NT2/D1 (cell line): Measurements from ENCODE around the gene CASS4.

ENCODE experiments used
- DNase-seq: peaks from one replicate; pipeline ENCODE4 v3.0.0-alpha.2; 2011; ENCODE audit warnings: low read depth, low spot score
- H3K27me3 ChIP-seq: 2 replicates; pipeline ENCODE4 v1.6.0; 2011; ENCODE audit warnings: mild to moderate bottlenecking; ENCODE audit not compliant: insufficient read length, insufficient read depth
- H3K36me3 ChIP-seq: 2 replicates; pipeline ENCODE4 v1.6.1; 2011; ENCODE audit warnings: mild to moderate bottlenecking, low read length, mixed read lengths; ENCODE audit not compliant: insufficient read depth, insufficient read length
- H3K4me1 ChIP-seq: 2 replicates; pipeline ENCODE4 v1.5.1; 2011; ENCODE audit not compliant: insufficient read depth, insufficient read length
- H3K4me3 ChIP-seq: 2 replicates; pipeline ENCODE4 v1.5.1; 2011; ENCODE audit warnings: low read depth; ENCODE audit not compliant: insufficient read length
- H3K9ac ChIP-seq: 2 replicates; pipeline ENCODE4 v1.6.0; 2011; ENCODE audit warnings: low read depth; ENCODE audit not compliant: insufficient read length
- H3K9me3 ChIP-seq: 2 replicates; pipeline ENCODE4 v1.5.1; 2011; ENCODE audit warnings: mild to moderate bottlenecking, low read length; ENCODE audit not compliant: insufficient read depth
- SUZ12 ChIP-seq: IDR thresholded peaks from 2 replicates; pipeline ENCODE4 v1.6.1; 2011; ENCODE audit not compliant: insufficient read length, insufficient read depth; ENCODE audit errors: extremely low read depth
- YY1 ChIP-seq: IDR thresholded peaks from 2 replicates; pipeline ENCODE4 v1.6.1; 2011; ENCODE audit not compliant: insufficient read length, insufficient read depth
- ZNF274 ChIP-seq: IDR thresholded peaks from 2 replicates; pipeline ENCODE4 v1.6.1; 2011; ENCODE audit warnings: mild to moderate bottlenecking, low read depth, low read length

The CASS4 gene

DNA sequence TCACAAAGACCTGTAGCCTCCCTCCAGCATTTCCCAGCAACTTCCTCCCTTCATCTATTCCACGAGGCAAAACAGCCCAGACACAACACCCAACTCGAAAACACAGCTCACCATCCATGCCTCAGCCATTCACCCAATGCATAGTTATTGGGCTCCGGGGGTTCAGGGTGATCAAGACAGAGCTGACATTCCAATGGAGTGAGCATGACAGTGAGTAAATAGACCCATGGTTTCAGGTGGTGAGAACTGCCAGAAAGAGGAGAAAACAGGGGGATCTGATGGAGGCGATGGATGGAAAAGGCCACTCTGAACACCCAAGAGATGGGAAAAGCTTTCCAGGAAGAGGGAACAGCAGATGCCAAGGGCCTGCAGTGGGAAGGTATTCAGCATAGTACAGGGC lies 5.9 kb downstream of the CASS4 start:
- H3K9me3 ChIP-seq = no peaks in the 10 kb centered on the region
- no peak for DNase-seq
- H3K27me3 ChIP-seq = no peaks in the 10 kb centered on the region
- no peak for TF ChIP-seq YY1
- TF ChIP-seq SUZ12 = no peak
- no peak for TF ChIP-seq ZNF274
- H3K4me1 ChIP-seq = no peaks in the 10 kb centered on the region
- H3K36me3 ChIP-seq = peaks cover 28% of the 10 kb centered on the region
- no peak overlapping the region for H3K4me3 ChIP-seq
- H3K9ac ChIP-seq = no peak overlapping the region

GRCh38 chr20:56418385-56418861 lies 6.4 kb downstream of the CASS4 start:
- no peaks in the 10 kb centered on the region for H3K27me3 ChIP-seq
- no peak overlapping the region for H3K4me3 ChIP-seq
- no peak overlapping the region for H3K9ac ChIP-seq
- no peaks in the 10 kb centered on the region for H3K9me3 ChIP-seq
- H3K36me3 ChIP-seq = peaks cover 25% of the 10 kb centered on the region
- H3K4me1 ChIP-seq = no peaks in the 10 kb centered on the region
- TF ChIP-seq ZNF274 = no peak
- no peak for DNase-seq

DNA sequence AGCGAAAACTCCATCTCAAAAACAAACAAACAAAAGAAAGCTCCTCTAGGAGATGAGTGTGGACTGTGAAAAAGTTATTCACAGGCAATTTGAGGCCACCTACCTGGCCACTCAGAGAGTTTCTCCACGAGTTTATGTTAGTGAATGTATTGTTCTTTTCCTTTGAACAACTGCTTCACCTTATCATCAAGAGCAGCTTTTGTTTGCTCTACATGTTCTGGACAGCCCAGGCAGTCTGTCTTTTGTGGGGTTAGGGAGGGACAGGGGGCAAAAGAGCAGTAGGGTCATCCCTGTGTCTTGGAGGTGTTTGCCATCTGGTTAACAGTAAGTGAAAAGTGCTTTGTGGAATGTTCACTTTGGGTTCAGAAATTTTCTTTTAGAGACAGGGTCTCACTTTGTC lies 8.0 kb downstream of the CASS4 start:
- H3K36me3 ChIP-seq = peaks cover 19% of the 10 kb centered on the region
- no peaks in the 10 kb centered on the region for H3K27me3 ChIP-seq
- TF ChIP-seq YY1 (no peak), ZNF274 (no peak), SUZ12 (no peak)
- no peak overlapping the region for H3K4me3 ChIP-seq
- no peaks in the 10 kb centered on the region for H3K4me1 ChIP-seq
- H3K9ac ChIP-seq = no peak overlapping the region
- no peak for DNase-seq
- no peaks in the 10 kb centered on the region for H3K9me3 ChIP-seq

DNA sequence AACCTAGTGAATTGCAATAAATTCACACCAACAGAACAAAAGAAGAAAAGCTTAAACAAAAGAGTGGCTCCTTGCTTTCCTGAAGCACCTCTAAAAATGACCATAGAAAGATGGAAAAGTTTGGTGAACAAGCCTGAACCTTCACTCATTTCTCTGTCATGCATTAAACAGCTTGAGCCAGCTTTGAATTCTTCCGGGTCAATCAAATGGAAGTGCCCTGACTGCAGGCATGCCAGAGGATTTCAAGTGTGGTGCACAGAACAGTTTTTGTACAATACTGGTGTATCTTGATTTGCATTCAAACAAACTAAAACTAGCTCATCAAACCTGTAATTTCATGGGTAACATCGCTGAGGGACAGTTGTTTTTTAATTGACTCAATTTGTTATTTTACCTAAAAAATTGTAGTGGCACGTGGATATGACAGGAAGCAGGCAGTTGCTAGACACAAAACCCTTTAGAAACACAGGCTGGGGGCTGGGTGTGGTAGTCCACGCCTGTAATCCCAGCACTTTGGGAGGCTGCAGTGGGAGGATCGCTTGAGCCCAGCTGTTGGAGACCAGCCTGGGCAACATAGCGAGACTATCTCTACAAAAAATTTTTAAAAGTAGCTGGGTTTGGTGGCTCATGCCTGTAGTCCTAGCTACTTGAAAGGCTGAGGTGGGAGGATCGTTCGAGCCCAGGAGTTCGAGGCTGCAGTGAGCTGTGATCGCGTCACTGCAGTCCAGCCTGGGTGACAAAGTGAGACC lies 9.1 kb downstream of the CASS4 start:
- no peaks in the 10 kb centered on the region for H3K9me3 ChIP-seq

GRCh38 chr20:56422076-56422823 lies 10.2 kb downstream of the CASS4 start:
- no peaks in the 10 kb centered on the region for H3K4me1 ChIP-seq
- H3K9me3 ChIP-seq = no peaks in the 10 kb centered on the region
- no peaks in the 10 kb centered on the region for H3K27me3 ChIP-seq
- H3K4me3 ChIP-seq = no peak overlapping the region
- no peak for DNase-seq
- no peak for TF ChIP-seq SUZ12
- H3K36me3 ChIP-seq = peaks cover 12% of the 10 kb centered on the region
- H3K9ac ChIP-seq = no peak overlapping the region

More for the DNA sequence above, 9.1 kb downstream of the CASS4 start:
- H3K9ac ChIP-seq = no peak overlapping the region
- no peaks in the 10 kb centered on the region for H3K4me1 ChIP-seq
- TF ChIP-seq SUZ12 (no peak), YY1 (no peak), ZNF274 (no peak)
- DNase-seq = no peak
- H3K36me3 ChIP-seq = peaks cover 16% of the 10 kb centered on the region
- H3K27me3 ChIP-seq = no peaks in the 10 kb centered on the region
- H3K4me3 ChIP-seq = no peak overlapping the region

DNA sequence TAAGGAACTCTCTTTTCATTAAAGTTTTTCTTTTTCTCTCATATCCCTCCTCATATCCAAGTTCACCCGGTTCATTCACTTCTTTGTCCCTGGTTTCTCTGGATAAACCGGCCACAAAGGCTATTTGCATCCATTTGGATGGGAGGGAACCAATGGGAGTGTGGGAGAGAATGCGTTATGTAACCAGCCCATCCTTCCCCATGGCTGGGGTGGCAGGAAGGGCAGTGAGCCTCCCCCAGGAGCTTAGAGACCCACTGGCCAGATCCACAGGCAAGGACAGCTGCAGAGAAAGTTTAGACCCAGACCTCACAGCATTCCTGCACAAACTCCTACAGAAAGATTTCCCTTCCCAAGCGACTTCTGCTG lies 10.7 kb downstream of the CASS4 start:
- no peak overlapping the region for H3K4me3 ChIP-seq
- H3K9ac ChIP-seq = no peak overlapping the region
- no peaks in the 10 kb centered on the region for H3K4me1 ChIP-seq
- peaks cover 6% of the 10 kb centered on the region for H3K36me3 ChIP-seq
- no peaks in the 10 kb centered on the region for H3K27me3 ChIP-seq
- H3K9me3 ChIP-seq = no peaks in the 10 kb centered on the region
- TF ChIP-seq YY1 (no peak), SUZ12 (no peak), ZNF274 (no peak)
- DNase-seq = no peak

- no peak overlapping the region for H3K4me3 ChIP-seq
- no peaks in the 10 kb centered on the region for H3K27me3 ChIP-seq
- no peak for TF ChIP-seq YY1
- H3K9me3 ChIP-seq = no peaks in the 10 kb centered on the region
- no peak overlapping the region for H3K9ac ChIP-seq
- peaks cover 2% of the 10 kb centered on the region for H3K36me3 ChIP-seq
- no peaks in the 10 kb centered on the region for H3K4me1 ChIP-seq
- DNase-seq = no peak
Measured at GRCh38 chr20:56423211-56423610, 11.2 kb downstream of the CASS4 start.
